Endothelial cell of umbilical vein (primary cell): ENCODE measurements around the gene SLC25A48. TPM values are rescaled to one million over a fixed set of nuclear protein-coding genes. Genes with fewer than 3 reads are reported as not detected.

ENCODE experiments used
- Bru-seq: library from RNA; stranded (reverse); fragments of 400-500 nt; gene quantifications from one replicate; lab custom pipeline; 2021; lab: Mats Ljungman, UMichigan
- BruChase-seq, 2 experiments: library from RNA; stranded (reverse); fragments of 400-500 nt; gene quantifications; one replicate each; lab custom pipeline; 2021; lab: Mats Ljungman, UMichigan
- BruUV-seq: library from RNA; stranded (reverse); fragments of 400-500 nt; replicated peaks from 2 replicates; lab custom pipeline; 2021; lab: Mats Ljungman, UMichigan
- CTCF ChIA-PET: fragments of 300-600, 350-600 bp; sonication (Branson Sonifier 250); formaldehyde crosslinking; loops from one replicate; lab custom pipeline; 2021; ENCODE audit warnings: antibody characterized with exemption, inconsistent platforms; lab: Charles Lee
- POLR2A ChIA-PET: fragments of 300-600, 350-600 bp; sonication (Branson Sonifier 250); formaldehyde crosslinking; loops from one replicate; lab custom pipeline; 2021; ENCODE audit warnings: antibody characterized with exemption, inconsistent platforms; lab: Charles Lee
- DNase-seq: peaks from one replicate; pipeline ENCODE4 v3.0.0-alpha.2; 2011; ENCODE audit warnings: low read depth, low spot score
- FAIRE-seq: peaks from 2 replicates; lab custom pipeline; 2011; peaks lifted over from hg19 to GRCh38; lab: Jason Lieb, UNC
- H2AFZ ChIP-seq: 2 replicates; pipeline ENCODE4 v1.6.0; 2012; ENCODE audit warnings: low read depth, low read length, control low read depth, inconsistent platforms
- H3K27ac ChIP-seq: 2 replicates; pipeline ENCODE4 v1.5.1; 2011; ENCODE audit warnings: low read depth, mild to moderate bottlenecking, control low read depth, low read length, moderate library complexity; ENCODE audit not compliant: insufficient read depth
- H3K27me3 ChIP-seq, 2 experiments: 2 replicates each; pipeline versions ENCODE4 v1.6.0 to v1.6.1; 2011; ENCODE audit warnings: low read length in 2 of 2, mixed read lengths in 1 of 2; ENCODE audit not compliant: control insufficient read depth in 2 of 2, insufficient read depth in 2 of 2
- H3K36me3 ChIP-seq, 2 experiments: 2 replicates in 1 of 2; 3 replicates in 1 of 2; pipeline ENCODE4 v1.5.1; 2011; ENCODE audit warnings: low read length in 2 of 2, mild to moderate bottlenecking in 1 of 2, moderate library complexity in 1 of 2; ENCODE audit not compliant: control insufficient read depth in 2 of 2, insufficient read depth in 2 of 2; ENCODE audit errors: extremely low read depth in 1 of 2
- H3K4me1 ChIP-seq: 3 replicates; pipeline ENCODE4 v1.5.1; 2011; ENCODE audit warnings: mild to moderate bottlenecking, low read length; ENCODE audit not compliant: control insufficient read depth, insufficient read depth; ENCODE audit errors: extremely low read depth
- H3K4me2 ChIP-seq: 2 replicates; pipeline ENCODE4 v1.6.1; 2011; ENCODE audit warnings: low read length, control low read depth, mixed read lengths; ENCODE audit not compliant: insufficient read depth
- H3K4me3 ChIP-seq, 3 experiments: fragments of 200-600 bp in 1 of 3; sonication (generic), shearing (Covaris generic) in 1 of 3; replicated peaks in 1 of 3; 2 replicates each; pipeline ENCODE4 v1.5.1; 2011 to 2016; ENCODE audit warnings: control low read depth in 3 of 3, low read length in 3 of 3, mild to moderate bottlenecking in 2 of 3, inconsistent platforms in 1 of 3, low read depth in 1 of 3, moderate library complexity in 1 of 3; ENCODE audit not compliant: insufficient read depth in 1 of 3
- H3K79me2 ChIP-seq: 2 replicates; pipeline ENCODE4 v1.6.0; 2012; ENCODE audit warnings: low read length, inconsistent platforms; ENCODE audit not compliant: control insufficient read depth, insufficient read depth
- H3K9ac ChIP-seq: replicated peaks from 2 replicates; pipeline ENCODE3; 2011; ENCODE audit warnings: low read length, control low read depth; ENCODE audit not compliant: insufficient read depth; ENCODE audit errors: extremely low read depth
- H3K9me1 ChIP-seq: replicated peaks from 3 replicates; pipeline ENCODE4 v1.6.0; 2011; ENCODE audit warnings: mild to moderate bottlenecking, low read length; ENCODE audit not compliant: control insufficient read depth, insufficient read depth; ENCODE audit errors: extremely low read depth
- H3K9me3 ChIP-seq: replicated peaks from 2 replicates; pipeline ENCODE4 v1.5.1; 2012; ENCODE audit warnings: low read length, inconsistent platforms; ENCODE audit not compliant: control insufficient read depth, insufficient read depth
- H4K20me1 ChIP-seq: replicated peaks from 2 replicates; pipeline ENCODE3; 2011; ENCODE audit warnings: mild to moderate bottlenecking, low read length; ENCODE audit not compliant: control insufficient read depth, insufficient read depth; ENCODE audit errors: extremely low read depth
- CTCF ChIP-seq, 2 donors: IDR thresholded peaks; 1 replicate in 1 of 2; 2 replicates in 1 of 2; pipeline ENCODE4 v1.5.1; 2011; ENCODE audit warnings: low read length in 2 of 2, mild to moderate bottlenecking in 2 of 2, moderate library complexity in 2 of 2, control low read depth in 1 of 2, inconsistent platforms in 1 of 2, low read depth in 1 of 2; ENCODE audit not compliant: insufficient read depth in 1 of 2; ENCODE audit errors: extremely low read depth in 1 of 2
- EZH2 ChIP-seq: IDR thresholded peaks from 2 replicates; pipeline ENCODE4 v1.6.1; 2012; ENCODE audit warnings: borderline replicate concordance, low read depth, mild to moderate bottlenecking, moderate library complexity, low read length, inconsistent platforms; ENCODE audit not compliant: severe bottlenecking
- FOS ChIP-seq: IDR thresholded peaks from 2 replicates; pipeline ENCODE4 v1.6.1; 2011; ENCODE audit warnings: mild to moderate bottlenecking, low read length, moderate library complexity, borderline replicate concordance; ENCODE audit not compliant: insufficient read depth
- GATA2 ChIP-seq: IDR thresholded peaks from 2 replicates; pipeline ENCODE4 v1.7.0; 2011; ENCODE audit warnings: low read depth, mild to moderate bottlenecking, moderate library complexity, mixed read lengths, low read length; ENCODE audit not compliant: insufficient read length, insufficient read depth
- JUN ChIP-seq: IDR thresholded peaks from 2 replicates; pipeline ENCODE4 v1.6.1; 2011; ENCODE audit warnings: borderline replicate concordance, low read depth; ENCODE audit not compliant: insufficient read length, insufficient read depth
- MYC ChIP-seq: IDR thresholded peaks from one replicate; pipeline ENCODE4 v1.6.1; 2011; ENCODE audit warnings: mild to moderate bottlenecking, low read depth, low read length
- POLR2AphosphoS5 ChIP-seq: IDR thresholded peaks from 2 replicates; pipeline ENCODE4 v1.6.1; 2012; ENCODE audit warnings: low read depth, mild to moderate bottlenecking, control low read depth, low read length, moderate library complexity; ENCODE audit not compliant: insufficient read depth
- dilution Hi-C: fragments of 300-500 bp; cut with MboI; formaldehyde crosslinking; loops from one replicate; pipeline ENCODE4 v1.15.0; 2019; ENCODE audit warnings: low sequenced_read_pairs; ENCODE audit not compliant: extremely low pct_ligation_motif_present
- intact Hi-C: fragments of 100-400 bp; cut with micrococcal nuclease; formaldehyde crosslinking; loops from one replicate; pipeline ENCODE4 v1.10.0; 2022
- long read RNA-seq: library from polyadenylated mRNA; stranded (forward); transcript quantifications from one replicate; pipeline ENCODE4 v2.0.0, GENCODE V29; 2021
- polyA minus RNA-seq, 3 experiments: library from RNA; depleted of rRNA, polyadenylated mRNA; stranded (reverse); fragments of >200 nt; gene quantifications; 1 replicate in 1 of 3; 2 replicates in 2 of 3; pipeline ENCODE4 v1.2.3, GENCODE V29; 2011
- polyA plus RNA-seq, 4 experiments: library from polyadenylated mRNA; depleted of rRNA in 3 of 4; stranded (reverse) in 3 of 4; unstranded in 1 of 4; fragments of >200 nt; gene quantifications; 2 replicates each; pipeline versions ENCODE4 v1.2.1 to v1.2.3, GENCODE V29; 2011 to 2012; ENCODE audit warnings: missing spikeins in 1 of 4
- total RNA-seq: library from RNA; stranded (reverse); gene quantifications from 2 replicates; pipeline ENCODE4 v1.2.3, GENCODE V29; 2021
- TF ChIP-seq, protein P1 (sequence below): IDR thresholded peaks from 2 replicates; pipeline ENCODE4 v1.6.1; 2011; ENCODE audit not compliant: insufficient read depth, insufficient read length

The SLC25A48 gene
- total RNA-seq, result not detected in 2 replicates
- not detected in 2 replicates for polyA plus RNA-seq
- not detected in 2 replicates for polyA plus RNA-seq (2011; cell fraction: cytosol; rRNA removed)
- not detected in 2 replicates for polyA plus RNA-seq (2011; cell fraction: nucleus; rRNA removed)
- not detected in 2 replicates for polyA plus RNA-seq (2012)
- polyA minus RNA-seq, result not detected in 2 replicates
- not detected for polyA minus RNA-seq (2011; cell fraction: cytosol; rRNA and poly(A)+ RNA removed)
- polyA minus RNA-seq (2011; cell fraction: nucleus; rRNA and poly(A)+ RNA removed), result not detected in 2 replicates
- Bru-seq, nascent RNA, result not detected
- percentile 0 among the genes with signal in this experiment for BruChase-seq, experiment 1, labeled RNA remaining after a 6-hour chase
- BruChase-seq, experiment 2, labeled RNA remaining after a 2-hour chase, result not detected
- long read RNA-seq, result 0 reads

GRCh38 chr5:135834639-135835529 is at the start of gene SLC25A48:
Gene SLC25A48 (plus strand): TSS chr5:135834663. CDS start chr5:135834848, 185 bp downstream.
- no peaks in the 10 kb centered on the region for H3K79me2 ChIP-seq
- BruUV-seq, result no TSS peak
- no peak within 1 kb of the TSS for H3K4me2 ChIP-seq
- TF ChIP-seq EZH2 (peak; percentile 64), CTCF (IDR thresholded peaks at IDR 0.05; ENCODE audit: extremely low read depth in 1 of 2, insufficient read depth in 1 of 2, low read depth in 1 of 2, low read length in 2 of 2) (peak in 1 of 2 donors; percentile 48), FOS (no peak), POLR2AphosphoS5 (no peak), JUN (no peak), GATA2 (no peak), MYC (no peak)
- TF ChIP-seq, protein P1, sequence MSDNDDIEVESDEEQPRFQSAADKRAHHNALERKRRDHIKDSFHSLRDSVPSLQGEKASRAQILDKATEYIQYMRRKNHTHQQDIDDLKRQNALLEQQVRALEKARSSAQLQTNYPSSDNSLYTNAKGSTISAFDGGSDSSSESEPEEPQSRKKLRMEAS, result no peak
- no peaks in the 10 kb centered on the region for H4K20me1 ChIP-seq
- H3K4me3 ChIP-seq, result no peak within 1 kb of the TSS
- DNase-seq (peak; percentile 21), FAIRE-seq (no peak)
- H3K27me3 ChIP-seq, result peaks cover 12 to 22% of the 10 kb centered on the region in 2 experiments
- H2AFZ ChIP-seq, result no peak within 1 kb of the TSS
- no peaks in the 10 kb centered on the region for H3K4me1 ChIP-seq
- no peaks in the 10 kb centered on the region for H3K9me3 ChIP-seq
- POLR2A ChIA-PET, result no interaction called here
- H3K36me3 ChIP-seq, result no peaks in the 10 kb centered on the region
- intact Hi-C loops, result no loop called here
- dilution Hi-C loops, result loop anchor here (25.0 kb wide), 2 partner anchors 98 to 248 kb away; partner anchors contain the start of gene CXCL14
- H3K9ac ChIP-seq, result no peak within 1 kb of the TSS
- CTCF ChIA-PET, result interaction anchor here (1.1 to 2.2 kb wide), 3 partner anchors 11 to 369 kb away, joined by 3 to 10 read pairs (median 4); no protein-coding TSS in a partner anchor
- H3K9me1 ChIP-seq, result no peaks in the 10 kb centered on the region
- H3K27ac ChIP-seq, result no peak within 1 kb of the TSS
